Hindlimb muscle (tissue), 1 donor: ENCODE results near the gene GNG14. TPM values are rescaled to one million over a fixed set of nuclear protein-coding genes. Genes with fewer than 3 reads are reported as not detected.
A peak's percentile ranks its signal among the peaks of the same experiment; 100 is the strongest.
"Not testable (repeated sequence)": the region's sequence is repeated elsewhere in the genome, so short reads cannot be mapped to it uniquely, and the experiment has no call there.

Experiments
- DNase-seq: peaks from one replicate; pipeline ENCODE4 v3.0.0-alpha.2; 2013
- polyA plus RNA-seq: library from polyadenylated mRNA; unstranded; fragments of 120-200 nt; gene quantifications from one replicate; pipeline ENCODE4 v1.2.1, GENCODE V29; 2013; ENCODE audit not compliant: insufficient read length

GNG14 gene
- polyA plus RNA-seq, 1 donor = 0.65 TPM

DNA sequence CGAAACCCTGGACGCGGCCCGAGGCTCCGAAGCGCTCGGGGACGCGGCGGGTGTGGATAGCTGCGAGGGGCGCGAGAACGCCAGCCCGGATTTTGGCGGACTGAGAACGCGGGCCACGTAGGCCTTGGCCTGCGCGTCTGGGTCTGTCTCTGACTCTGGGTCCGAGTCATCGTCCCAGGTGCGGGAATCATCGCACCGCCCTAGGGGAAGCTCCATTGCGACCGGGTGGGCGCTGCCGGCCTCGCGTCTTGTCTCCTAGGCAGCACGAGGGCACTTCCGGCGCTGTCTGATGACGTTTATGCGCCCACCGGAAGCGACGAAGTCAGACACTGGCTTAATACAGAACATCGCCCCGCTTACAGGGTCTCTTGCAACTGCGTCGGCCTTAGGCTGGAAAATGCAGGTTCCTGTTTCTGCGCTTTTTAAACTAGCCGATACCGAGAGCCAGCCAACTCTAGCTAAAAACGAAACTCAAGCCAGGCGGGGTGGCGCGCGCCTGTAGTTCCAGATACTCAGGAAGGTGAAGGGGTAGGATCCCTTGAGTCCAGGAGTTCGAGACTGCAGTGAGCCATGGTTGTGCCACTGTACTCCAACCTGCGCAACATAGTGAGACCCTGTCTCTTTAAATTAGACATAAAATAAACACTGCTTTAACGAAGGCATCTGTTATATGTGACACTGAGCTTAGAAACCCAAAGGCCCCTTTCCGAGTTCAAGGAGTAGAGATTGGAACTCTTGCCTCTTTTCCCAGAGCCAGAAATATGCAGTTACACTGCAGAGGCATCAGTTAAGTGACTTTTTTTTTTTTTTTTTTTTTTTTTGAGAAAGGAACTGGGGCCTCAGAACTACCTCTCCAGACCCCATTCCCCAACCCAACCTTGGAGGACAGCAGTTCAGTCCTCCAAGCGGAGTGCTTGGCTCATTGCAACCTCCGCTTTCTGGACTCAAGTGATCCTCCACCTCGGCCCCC lies 8.9 kb downstream of the GNG14 start, which contains the start of gene FBXW9:
Gene FBXW9, minus strand, starts transcription at position 266 of the 970 bp plus-strand sequence. Its CDS starts 50 bp downstream, at position 216.
- DNase-seq = peak; percentile 96

DNA sequence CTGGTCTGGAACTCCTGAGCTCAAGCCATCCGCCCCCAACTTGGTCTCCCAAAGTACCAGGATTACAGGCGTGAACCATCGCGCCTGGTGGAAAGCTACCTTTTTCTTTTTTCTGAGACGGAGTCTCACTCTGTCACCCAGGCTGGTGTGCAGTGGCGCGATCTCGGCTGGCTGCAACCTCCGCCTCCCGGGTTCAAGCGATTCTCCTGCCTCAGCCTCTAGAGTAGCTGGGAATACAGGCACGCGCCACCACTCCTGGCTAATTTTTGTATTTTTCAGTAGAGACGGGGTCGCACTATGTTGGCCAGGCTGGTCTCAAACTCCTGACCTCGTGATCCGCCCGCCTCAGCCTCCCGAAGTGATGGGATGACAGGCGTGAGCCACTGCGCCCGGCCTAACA lies 9.6 kb downstream of the GNG14 start:
- not testable (repeated sequence) for DNase-seq

DNA sequence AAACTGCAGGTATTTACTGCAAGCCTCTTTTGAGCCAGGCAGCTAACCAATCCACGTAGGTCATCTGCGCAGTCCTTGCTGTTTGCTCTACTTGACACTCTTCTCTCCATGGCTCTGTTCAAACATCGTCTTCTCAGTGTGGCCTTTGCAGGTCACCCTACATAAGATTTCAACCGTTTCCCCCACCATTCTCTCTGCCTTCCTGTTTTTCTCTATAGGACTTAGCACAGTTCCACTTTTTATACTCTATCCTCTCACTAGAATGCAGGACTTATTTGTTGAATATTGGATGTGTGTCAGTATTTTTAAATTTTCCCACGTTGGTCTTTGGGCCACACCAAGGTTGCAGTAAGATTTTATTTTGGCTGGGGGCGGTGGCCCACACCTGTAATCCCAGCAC lies 10.3 kb downstream of the GNG14 start:
- no peak for DNase-seq

DNA sequence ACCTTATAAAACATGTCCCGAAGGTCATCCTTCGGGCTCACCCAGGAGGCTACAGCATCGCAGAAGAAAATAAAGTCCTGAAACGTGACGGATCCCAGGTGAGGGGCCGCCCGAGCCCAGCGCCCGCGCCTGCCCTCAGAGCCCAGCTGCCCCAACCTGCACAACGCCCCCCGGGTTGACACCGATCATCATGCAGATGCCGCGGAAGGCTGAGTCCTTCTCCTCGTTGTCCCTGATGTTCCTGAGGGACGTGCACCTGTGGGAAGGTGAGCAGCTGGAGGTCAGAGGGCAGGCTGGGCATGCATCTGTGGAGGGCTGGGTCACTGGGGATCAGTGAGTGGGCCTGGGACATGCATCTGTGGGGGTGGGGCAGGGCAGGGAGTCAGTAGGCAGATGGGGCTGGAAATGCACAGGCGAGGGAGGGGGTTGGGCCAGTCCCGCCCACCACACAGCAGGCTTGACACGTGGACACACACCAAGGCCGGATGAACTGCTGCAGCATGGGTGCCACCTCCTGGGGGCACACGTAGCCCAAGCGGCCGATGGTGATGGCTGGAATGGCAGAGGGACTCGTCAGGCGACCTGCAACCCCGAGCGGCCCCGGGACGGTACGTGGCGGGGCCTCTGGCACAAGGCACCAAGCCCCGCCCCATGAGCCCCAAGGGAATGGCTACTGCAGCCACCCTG lies 13.9 kb downstream of the GNG14 start:
- no peak for DNase-seq

DNA sequence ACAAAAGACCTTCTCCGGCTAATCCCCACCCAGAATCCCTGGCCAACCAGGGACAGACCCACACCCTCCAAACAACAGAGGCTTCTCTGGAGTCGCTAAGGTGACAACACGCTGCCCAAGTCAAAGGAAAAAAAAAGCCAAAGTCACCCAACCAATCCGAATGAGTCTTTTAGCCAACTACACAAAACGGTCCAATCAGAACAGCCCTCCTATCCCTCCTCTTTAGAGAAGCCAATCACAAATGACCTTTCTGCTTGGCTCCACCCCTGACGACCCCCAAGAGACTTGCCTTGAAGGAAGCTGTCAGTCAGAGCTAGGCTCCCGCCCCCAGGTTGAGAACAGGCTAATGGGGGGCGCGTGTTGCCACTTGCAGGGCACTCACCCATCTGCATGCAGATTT lies 15.2 kb downstream of the GNG14 start:
- peak; percentile 40 for DNase-seq

DNA sequence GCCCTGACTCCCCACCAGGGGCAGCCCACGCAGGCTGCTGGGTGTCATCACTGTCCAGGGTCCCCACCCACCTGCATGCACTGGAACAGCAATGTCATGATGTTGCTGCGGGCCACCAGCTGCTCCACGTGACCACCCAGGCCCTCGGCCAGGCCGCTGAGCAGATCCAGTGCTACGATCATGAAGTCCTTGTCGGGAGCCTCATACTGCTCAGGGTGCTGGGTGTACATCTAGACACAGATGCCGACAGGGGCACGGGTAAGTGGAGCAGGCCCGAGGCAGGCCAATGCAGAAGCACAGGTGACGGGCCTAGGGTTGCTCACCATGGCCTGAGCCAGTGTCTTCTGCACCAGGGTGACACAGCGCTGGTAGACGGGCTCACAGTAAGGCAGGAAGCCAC lies 17.4 kb downstream of the GNG14 start:
- no peak for DNase-seq

DNA sequence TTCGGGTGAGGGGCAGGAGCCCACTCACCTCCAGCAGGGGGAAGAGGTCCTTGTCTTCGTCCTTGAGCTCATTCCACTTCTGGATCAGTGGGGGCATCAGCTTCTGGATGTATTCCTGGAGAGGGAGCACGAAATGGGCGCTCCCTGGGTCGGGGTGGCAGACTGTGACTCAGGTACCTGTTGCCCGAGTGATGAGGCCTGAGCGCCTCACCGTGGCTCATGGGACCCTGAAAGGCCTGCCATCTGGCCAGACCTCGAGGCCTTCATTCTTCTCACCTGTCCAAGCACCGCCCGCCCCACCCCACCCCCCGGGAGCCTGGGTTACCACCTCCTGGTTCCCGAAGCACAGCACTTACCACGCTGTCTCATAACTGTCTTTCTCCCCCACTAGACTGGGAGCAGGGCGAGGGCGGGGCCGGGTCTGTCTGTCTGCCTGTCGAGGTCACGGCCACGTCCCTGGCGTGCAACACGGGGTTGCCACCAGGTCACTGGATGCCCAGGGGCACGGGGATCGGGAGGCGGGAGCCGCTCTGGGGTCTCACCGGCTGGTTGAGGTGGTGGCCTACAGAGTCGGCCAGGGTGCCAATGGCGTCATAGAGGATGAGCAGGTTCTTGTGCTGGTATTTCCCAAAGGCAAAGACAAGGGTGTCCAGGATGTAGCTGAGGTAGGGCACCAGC lies 18.0 kb downstream of the GNG14 start:
- no peak for DNase-seq

DNA sequence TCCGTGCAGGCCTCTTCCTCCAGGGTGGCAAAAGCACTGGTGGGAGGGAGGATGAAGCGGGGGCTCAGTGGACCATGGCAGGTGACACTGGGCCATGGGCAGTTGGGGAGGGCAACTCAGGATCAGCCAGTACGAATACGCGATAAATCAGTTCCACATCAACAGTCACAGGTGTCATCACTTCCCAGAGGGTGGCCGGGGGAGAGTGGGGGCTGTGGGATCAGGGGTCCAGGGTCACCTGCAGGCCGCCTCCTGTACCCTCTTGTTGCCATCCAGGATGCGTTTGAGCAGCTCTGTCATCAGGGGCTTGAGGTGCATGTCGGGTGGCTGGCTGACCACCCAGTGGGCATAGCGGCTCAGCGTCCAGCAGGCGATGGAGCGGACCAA lies 18.5 kb downstream of the GNG14 start:
- no peak for DNase-seq

DNA sequence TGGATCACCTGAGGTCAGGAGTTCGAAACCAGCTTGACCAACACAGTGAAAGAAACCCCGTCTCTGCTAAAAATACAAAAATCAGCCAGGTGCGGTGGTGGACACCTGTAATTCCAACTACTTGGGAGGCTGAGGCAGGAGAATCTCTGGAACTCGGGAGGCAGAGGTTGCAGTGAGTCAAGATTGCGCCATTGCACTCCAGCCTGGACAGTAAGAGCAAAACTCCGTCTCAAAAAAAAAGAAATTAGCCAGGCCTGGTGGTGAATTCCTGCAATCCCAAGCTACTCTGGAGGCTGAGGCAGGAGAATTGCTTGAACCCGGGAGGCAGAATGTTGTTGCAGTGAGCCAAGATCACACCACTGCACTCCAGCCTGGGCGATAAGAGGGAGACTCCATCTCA lies 20.8 kb downstream of the GNG14 start:
- no peak for DNase-seq

DNA sequence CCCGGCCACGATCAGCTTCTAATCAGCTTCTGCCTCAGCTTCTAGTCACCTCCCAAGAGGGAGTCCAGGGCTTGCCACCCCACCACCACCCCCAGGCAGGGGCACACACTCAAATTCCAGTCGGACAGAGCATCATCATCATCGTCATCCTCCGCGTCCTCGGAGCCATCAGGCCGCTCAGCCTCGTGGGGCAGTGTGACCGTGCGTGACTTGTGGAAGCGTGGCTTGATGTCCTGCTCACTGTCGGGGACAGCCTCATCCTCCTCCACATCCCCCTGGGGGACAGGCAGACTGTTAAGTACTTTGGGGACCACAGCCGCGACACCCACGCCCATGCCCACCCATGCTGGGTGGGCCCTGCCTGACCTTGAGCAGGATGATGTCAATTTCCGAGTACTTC lies 23.4 kb downstream of the GNG14 start:
- no peak for DNase-seq

DNA sequence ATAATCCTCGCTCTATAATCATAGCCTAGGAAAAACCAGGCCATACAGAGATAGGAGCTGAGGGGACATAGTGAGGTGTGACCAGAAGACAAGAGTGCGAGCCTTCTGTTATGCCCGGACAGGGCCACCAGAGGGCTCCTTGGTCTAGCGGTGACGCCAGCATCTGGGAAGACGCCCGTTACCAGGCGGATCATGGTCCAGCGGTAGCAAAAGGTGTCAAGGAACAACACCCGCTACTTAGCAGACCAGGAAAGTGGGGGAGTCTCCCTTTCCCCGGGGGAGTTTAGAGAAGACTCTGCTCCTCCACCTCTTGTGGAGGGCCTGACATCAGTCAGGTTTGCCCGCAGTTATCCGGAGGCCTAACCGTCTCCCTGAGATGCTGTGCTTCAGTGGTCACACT lies 24.3 kb downstream of the GNG14 start:
- DNase-seq = not testable (repeated sequence)

DNA sequence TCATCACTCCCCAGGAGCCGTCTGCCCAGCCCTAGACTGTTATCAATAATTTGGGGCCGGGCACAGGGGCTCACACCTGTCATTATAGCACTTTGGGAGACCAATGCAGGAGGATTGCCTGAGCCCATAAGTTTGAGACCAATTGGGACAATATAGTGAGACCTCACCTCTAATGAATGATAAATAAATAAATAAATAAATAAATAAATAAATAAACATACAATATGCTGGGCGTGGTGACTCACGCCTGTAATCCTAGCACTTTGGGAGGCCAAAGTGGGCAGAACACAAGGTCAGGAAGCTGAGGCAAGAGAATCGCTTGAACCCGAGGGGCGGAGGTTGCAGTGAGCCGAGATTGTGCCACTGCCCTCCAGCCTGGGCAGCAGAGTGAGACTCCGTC lies 25.5 kb downstream of the GNG14 start:
- DNase-seq = not testable (repeated sequence)

DNA sequence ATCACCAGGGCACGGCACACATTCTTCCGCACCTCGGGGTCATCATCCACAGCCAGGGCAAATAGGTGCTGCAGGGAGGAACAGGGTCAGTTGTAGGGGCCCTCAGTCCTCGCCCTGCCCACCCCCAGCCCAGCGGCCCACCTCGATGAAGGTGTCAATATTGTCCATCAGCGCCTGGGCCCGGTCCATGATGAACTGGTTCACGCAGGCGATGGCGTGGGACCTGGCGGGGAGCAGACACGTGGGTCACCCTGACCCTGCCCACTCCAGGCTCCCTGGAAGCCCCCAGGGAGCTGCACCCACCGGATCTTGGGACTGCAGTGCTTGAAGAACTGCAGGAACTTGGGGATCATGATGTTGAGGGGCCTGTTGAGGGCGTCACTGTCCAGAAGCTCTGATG lies 27.3 kb downstream of the GNG14 start:
- no peak for DNase-seq

DNA sequence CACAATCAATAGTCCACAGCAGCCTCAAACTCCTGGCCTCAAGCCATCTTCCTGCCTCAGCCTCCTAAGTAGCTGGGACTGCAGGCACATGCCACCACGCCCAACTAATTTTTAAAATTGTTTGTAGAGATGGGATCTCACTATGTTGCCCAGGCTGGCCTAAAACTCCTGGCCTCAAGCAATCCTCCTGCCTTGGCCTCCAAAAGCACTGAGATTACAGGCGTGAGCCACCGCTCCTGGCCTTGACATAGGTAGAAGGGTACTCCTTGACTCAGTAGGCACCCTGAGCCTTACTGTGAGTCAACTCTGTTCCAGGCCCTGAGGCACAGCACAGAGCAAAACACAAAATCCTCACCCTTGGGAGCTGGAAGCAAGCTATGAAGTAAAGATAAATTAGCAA lies 28.1 kb downstream of the GNG14 start:
- DNase-seq = no peak

DNA sequence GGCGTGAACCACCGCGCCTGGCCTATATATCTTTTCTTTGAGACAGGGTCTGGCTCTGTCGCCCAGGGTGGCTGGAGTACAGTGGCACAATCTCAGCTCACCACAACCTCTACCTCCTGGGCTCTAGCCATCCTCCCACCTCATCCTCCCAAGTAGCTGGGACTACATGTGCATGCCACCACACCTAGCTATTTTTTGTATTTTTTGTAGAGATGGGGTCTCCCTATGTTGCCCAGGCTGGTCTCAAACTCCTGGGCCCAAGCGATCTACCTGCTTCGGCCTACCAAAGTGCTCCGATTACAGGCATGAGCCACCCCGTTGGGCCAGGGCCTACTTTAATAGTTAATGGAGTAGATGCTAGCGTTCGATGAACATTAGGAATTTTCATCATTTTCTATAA lies 32.5 kb downstream of the GNG14 start:
- DNase-seq = no peak

DNA sequence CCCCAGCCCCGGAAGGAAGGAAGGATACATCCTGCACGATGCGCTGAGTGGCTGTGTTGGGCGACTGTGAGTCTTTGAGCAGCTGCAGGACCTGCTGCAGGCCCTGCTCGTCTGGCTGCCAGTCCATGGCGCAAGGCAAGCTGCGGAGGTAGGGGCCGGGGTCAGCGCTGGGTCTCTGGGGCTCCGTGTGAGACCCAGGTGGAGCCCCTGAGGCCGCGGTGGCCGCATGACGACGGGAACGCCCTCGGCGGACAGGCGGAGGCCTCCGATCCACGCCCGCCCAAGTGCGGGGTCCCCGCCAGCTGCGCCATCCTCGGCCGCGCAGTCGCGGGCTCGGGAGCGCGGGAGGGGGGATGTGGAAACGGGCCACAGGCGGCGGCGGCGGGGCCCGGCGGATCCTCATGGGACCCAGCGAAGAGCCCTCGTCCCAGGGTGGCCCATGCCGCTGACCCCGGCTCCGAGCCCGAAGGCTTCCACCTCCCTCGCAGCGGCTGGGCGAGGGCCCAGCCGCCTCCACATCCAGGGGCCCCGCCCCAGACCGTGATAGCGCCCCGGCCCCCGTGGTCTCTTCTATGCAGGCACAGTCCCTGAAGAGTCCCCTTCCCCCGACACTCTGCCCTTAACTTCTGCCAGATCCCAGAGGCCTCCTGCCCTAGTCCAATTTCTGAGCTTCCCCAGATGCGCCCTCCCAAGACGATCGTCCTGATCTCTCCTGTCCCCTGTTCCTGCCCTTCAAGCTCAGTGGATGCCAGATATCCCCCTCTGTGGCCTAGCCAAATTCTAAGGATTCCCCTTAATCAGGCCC lies 33.3 kb downstream of the GNG14 start:
- no peak for DNase-seq

DNA sequence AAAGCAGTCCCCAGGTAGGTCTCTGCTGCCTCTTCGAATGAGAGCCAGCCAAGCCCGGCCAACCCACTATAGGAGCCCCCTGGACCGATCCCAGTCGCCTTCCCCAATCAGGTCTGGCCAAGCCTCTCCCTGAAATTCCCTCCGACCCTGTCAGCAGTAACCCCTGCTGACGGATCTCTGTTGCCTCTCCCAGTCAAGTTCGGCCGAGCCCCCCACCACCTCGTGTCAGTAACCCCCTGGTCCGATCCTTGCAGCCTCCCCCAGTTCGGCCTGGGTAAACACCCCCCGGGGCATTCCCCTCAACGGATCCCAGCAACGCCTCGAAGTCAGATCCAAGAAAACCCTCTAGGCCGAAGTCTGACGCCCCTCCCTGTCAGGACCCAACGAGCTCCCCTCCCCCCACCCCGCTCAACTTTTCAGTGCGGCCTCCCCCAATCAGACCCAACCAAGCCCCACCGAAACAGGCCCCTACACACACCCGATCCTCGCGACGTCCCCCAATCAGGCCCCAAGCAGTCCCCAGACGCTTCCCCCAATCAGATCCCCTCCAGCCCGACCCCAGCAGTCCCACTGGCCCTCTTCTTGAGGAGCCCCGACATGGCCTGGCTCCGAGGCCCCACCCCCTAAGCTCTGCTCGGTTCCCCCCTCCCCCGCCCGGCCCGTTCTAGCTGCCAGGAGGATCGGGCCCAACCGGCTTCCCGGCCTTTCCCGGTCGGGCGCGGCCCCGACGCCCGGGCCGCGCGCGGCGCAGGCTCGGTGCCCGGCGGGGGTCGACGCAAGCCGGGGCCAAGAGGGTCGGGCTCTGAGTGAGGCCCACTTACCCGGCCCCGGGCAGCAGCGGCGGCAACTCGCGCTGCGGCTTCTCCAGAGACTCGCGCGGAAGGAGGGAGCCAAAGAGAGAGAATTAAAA lies 34.1 kb downstream of the GNG14 start:
- DNase-seq = peak; percentile 80

DNA sequence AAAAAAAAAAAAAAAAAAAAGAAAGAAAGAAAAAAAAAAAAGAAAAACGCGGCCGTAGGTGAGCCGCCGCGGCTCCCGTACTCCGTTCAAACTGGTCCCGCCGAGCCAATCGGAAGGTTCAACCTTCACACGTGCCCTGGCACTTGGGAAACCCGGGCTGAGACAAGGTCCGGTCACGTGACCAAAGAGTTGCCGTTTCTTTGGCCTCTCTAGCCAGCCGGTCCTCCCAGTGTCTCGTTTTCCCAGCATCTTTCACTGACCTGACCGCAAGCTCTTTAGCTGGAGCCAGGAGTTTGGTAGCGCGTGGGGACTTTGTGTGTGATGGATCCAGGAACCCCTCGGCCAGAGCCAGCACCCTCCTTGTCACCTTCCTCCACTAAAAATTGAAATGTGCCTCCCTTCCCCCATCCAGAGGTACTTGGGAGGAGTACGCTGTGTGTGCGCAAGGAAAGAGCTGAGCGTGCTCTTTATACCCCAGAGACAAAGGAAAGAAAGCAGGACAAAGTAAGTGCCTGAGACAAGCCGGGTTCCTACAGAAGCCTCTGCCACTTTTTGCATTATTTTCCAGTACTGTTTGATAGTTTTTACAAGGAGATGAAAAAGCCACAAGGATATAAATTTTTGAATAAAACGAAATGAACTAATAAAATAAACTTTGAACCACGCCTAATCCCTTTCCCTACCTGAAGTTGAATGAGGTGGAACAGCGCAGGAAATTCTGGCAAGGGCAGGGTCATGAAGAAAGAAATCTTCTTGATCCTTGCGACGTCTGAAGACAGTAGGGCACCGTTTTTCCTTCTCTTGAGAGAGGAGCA lies 35.0 kb downstream of the GNG14 start:
- peak; percentile 98 for DNase-seq

DNA sequence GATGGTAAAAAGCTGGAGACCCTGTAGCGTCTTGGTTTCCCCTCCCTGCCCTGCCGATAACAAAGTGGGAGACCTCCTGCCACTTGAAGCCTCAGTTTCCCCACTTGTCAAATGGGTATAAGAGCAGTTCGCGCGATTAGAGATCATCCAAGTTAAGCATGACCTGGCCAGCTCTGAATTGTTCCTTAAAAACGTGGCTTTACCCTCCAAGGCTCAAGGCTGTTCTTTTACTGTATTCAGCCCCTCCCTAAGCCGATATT lies 35.5 kb downstream of the GNG14 start:
- no peak for DNase-seq

DNA sequence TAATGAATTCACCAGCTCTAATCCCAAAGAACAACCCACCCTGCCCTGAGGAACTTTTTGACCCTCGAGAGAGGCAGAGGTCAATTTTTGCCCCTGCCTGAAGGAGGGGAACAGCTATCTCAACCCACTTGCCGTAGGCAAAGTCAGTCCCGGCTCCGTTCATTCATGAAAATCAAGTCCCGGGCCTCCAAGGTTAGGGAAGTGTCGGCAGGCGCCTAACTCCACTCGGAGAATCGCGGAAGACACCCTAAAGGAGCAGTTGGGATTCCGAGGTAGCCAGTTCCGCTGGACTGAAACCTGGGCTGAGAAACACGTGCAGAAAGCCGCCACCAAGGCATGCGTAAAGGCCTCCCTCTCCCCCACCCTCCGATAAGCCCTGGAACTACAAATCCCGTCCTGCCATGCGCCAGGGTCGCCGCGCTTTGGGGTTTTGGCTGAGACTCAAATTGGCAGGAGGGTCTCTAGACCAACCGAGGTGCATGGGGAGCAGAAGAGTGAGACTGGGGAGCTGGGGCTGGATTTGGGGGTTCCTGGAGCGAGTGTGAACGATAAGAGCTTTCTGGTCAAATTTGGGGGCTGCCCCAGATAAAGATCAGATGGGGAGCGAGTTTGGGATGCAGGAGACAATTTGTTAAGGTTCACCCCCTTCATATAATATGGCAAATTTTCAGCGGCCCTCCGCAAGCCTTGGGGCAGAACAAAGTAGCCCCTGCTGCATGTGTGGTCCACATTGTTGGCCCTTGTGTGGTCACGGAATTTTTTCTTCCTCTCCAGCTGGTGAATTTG lies 36.0 kb downstream of the GNG14 start, which contains the start of gene TNPO2:
Gene TNPO2, minus strand, starts transcription at position 292 of the 786 bp plus-strand sequence. CDS start 2,955 bp downstream, outside the sequence.
- peak; percentile 45 for DNase-seq
